ENCODE results near the gene URI1. TPM values are rescaled to one million over a fixed set of nuclear protein-coding genes. Genes with fewer than 3 reads are reported as not detected.
"Not testable (repeated sequence)": the region's sequence is repeated elsewhere in the genome, so short reads cannot be mapped to it uniquely, and the experiment has no call there.

URI1 gene
- total RNA-seq, 2 donors from 2014 or later, result 43.1 to 51.1 TPM

- DNase-seq (ENCODE audit: low spot score), result no peak
- intact Hi-C loops (cut with DNase I), result no loop called here
Measured at GRCh38 chr19:29965492-29965891, 23.5 kb downstream of the URI1 start.

GRCh38 chr19:29966142-29966541 lies 24.1 kb downstream of the URI1 start:
- DNase-seq (ENCODE audit: low spot score); intact Hi-C loops (cut with DNase I): not testable (repeated sequence)

- DNase-seq (ENCODE audit: low spot score), result no peak
- intact Hi-C loops (cut with DNase I), result no loop called here
Measured at GRCh38 chr19:29966588-29967249, 24.7 kb downstream of the URI1 start.

- no peak for DNase-seq (ENCODE audit: low spot score)
- intact Hi-C loops (cut with DNase I), result no loop called here
Measured at GRCh38 chr19:29967623-29968022, 25.6 kb downstream of the URI1 start.

- intact Hi-C loops (cut with DNase I), result no loop called here
- no peak for DNase-seq (ENCODE audit: low spot score)
Measured at GRCh38 chr19:29969891-29970290, 27.9 kb downstream of the URI1 start.

- intact Hi-C loops (cut with DNase I), result no loop called here
- no peak for DNase-seq (ENCODE audit: low spot score)
Measured at GRCh38 chr19:29971002-29971401, 29.0 kb downstream of the URI1 start.

GRCh38 chr19:29971648-29972047 lies 29.6 kb downstream of the URI1 start:
- intact Hi-C loops (cut with DNase I), result no loop called here
- DNase-seq (ENCODE audit: low spot score), result no peak

- intact Hi-C loops (cut with DNase I), result no loop called here
Measured at GRCh38 chr19:29974701-29975100, 32.7 kb downstream of the URI1 start.

GRCh38 chr19:29976151-29976943 lies 34.3 kb downstream of the URI1 start:
- intact Hi-C loops (cut with DNase I), result no loop called here
- no peak for DNase-seq (ENCODE audit: low spot score)

More at GRCh38 chr19:29974701-29975100, 32.7 kb downstream of the URI1 start:
- DNase-seq (ENCODE audit: low spot score), result no peak

GRCh38 chr19:29978080-29978479 lies 36.0 kb downstream of the URI1 start:
- no peak for DNase-seq (ENCODE audit: low spot score)
- intact Hi-C loops (cut with DNase I), result no loop called here

- intact Hi-C loops (cut with DNase I), result no loop called here
- no peak for DNase-seq (ENCODE audit: low spot score)
Measured at GRCh38 chr19:29983568-29983967, 41.5 kb downstream of the URI1 start.

GRCh38 chr19:29985196-29985595 lies 43.2 kb downstream of the URI1 start:
- no peak for DNase-seq (ENCODE audit: low spot score)
- intact Hi-C loops (cut with DNase I), result no loop called here

GRCh38 chr19:29988351-29988750 lies 46.3 kb downstream of the URI1 start:
- DNase-seq (ENCODE audit: low spot score), result no peak
- intact Hi-C loops (cut with DNase I), result no loop called here

- DNase-seq (ENCODE audit: low spot score), result peak; percentile 15
- intact Hi-C loops (cut with DNase I), result no loop called here
Measured at GRCh38 chr19:29992233-29992867, 50.3 kb downstream of the URI1 start.

GRCh38 chr19:29999490-29999889 lies 57.5 kb downstream of the URI1 start:
- no peak for DNase-seq (ENCODE audit: low spot score)
- intact Hi-C loops (cut with DNase I), result no loop called here

- intact Hi-C loops (cut with DNase I), result no loop called here
- no peak for DNase-seq (ENCODE audit: low spot score)
Measured at GRCh38 chr19:30000862-30001261, 58.8 kb downstream of the URI1 start.

GRCh38 chr19:30001301-30001700 lies 59.3 kb downstream of the URI1 start:
- intact Hi-C loops (cut with DNase I), result no loop called here
- no peak for DNase-seq (ENCODE audit: low spot score)

GRCh38 chr19:30001791-30002190 lies 59.8 kb downstream of the URI1 start:
- intact Hi-C loops (cut with DNase I), result no loop called here

GRCh38 chr19:30003866-30004265 lies 61.8 kb downstream of the URI1 start:
- DNase-seq (ENCODE audit: low spot score), result no peak
- intact Hi-C loops (cut with DNase I), result no loop called here

More at GRCh38 chr19:30001791-30002190, 59.8 kb downstream of the URI1 start:
- no peak for DNase-seq (ENCODE audit: low spot score)

GRCh38 chr19:30004403-30004802 lies 62.4 kb downstream of the URI1 start:
- DNase-seq (ENCODE audit: low spot score), result no peak
- intact Hi-C loops (cut with DNase I), result no loop called here
